Amniotic stem cell (primary cell): ENCODE results near the gene TBC1D2.
"Not testable (repeated sequence)": the region's sequence is repeated elsewhere in the genome, so short reads cannot be mapped to it uniquely, and the experiment has no call there.

Experiments used
- DNase-seq: peaks from one replicate; lab custom pipeline; 2025; lab: John Stamatoyannopoulos, UW

The TBC1D2 gene

GRCh38 chr9:98255578-98256296, at the start of gene TBC1D2:
Gene TBC1D2 (minus strand): TSS chr9:98255649. CDS start chr9:98255541, 108 bp downstream.
- DNase-seq, result peak; percentile 62

DNA sequence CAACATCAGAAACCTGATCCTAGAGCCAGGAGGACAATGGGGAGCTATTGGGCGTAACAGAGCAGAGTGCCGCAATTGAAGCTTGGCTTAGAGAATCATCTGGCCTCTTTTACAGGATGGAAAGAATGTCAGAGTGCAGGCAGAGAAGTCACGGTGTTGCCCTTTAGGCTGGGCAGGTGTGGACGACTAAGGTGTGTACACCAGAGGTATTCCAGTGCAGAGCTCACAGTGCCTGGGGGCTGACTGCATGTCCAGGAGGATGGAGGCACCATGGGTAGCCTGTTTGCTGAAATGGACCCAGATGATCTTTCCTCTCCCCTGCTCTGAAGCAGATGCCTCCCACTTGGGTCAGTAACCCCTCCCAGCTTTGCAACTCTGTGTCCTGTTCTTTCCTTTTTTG, 48.9 kb upstream of the TBC1D2 start:
- DNase-seq, result no peak

DNA sequence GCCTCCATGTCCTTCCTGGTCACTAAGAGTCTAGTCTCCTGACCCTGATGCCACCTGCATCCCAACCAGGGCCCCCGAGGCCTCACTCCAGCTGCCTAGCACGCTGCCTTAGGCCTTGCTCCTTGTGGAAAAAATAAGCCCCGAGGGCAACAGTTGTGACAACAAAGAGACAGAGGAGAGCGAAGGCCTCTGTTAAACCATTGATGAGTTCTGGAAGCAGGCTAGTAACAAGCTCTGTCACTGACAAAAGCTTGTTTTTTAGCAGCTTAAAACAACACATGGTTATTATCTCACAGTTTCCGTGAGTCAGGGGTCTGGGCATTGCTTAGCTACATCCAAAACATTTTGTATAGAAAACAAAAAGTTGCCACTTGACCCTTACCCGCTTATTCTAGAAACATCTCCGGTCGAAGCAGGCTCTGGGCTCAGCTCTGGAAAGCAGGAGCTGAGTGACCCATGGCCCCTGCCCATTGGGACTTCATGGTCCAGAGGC, 48.2 kb upstream of the TBC1D2 start:
- no peak for DNase-seq

DNA sequence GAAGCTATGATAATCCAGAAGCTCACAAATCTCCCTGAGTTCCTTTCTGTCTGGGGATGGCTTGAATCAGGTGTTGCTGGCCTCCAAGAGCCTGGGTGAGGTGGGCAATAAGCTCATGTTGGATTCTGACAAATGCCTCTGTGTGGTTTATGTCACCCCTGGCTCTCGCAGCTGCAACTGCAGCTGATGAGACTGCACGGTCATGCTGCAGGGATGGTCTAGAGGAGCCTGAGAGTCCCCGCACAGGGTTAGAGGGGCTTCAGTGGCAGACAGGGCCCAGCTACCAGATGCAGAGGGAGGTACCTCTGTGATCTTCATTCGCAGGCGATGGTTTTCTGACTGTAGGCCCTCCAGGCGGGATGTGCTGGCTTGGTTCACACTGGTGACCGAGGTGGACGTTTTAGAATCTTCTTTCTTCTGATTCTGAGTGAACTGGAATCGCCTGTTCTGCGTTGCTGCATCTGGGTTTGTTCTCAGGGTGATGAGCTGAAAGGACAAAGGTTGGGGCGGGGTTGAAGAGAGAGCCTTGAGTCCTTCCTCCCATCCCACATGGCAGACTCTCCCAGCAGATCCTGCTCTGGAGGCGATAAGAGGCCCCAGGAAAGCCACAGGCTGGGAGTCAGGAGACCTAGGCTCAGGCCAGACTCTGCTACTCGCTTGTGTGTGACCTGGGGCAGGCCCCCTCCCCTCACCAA, 47.6 kb upstream of the TBC1D2 start:
- DNase-seq, result no peak

GRCh38 chr9:98302150-98302549, 46.7 kb upstream of the TBC1D2 start:
- DNase-seq, result no peak

GRCh38 chr9:98300611-98301010, 45.2 kb upstream of the TBC1D2 start:
- DNase-seq, result no peak

- no peak for DNase-seq
Observed at GRCh38 chr9:98298476-98298875, 43.0 kb upstream of the TBC1D2 start.

GRCh38 chr9:98295824-98296223, 40.4 kb upstream of the TBC1D2 start:
- DNase-seq, result no peak

DNA sequence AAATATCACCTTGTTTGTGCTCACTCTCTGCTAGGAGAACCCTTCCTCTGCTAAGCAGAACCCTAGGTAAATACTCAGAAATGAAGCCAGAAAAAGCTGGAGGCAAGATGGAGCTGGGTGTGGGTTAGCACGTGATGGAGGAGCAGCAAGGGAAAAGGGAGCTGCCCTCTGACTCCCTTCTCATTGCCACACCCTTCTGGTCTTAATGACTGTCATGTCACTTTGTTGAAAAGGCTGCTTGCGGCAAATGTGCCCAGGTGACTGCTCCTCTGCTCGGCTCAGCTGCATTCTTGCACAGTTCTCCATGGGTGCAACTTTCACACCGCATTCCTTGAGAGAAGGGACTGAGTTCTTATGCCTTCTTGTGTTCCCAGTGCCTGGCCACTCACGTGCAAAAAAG, 36.4 kb upstream of the TBC1D2 start:
- no peak for DNase-seq

DNA sequence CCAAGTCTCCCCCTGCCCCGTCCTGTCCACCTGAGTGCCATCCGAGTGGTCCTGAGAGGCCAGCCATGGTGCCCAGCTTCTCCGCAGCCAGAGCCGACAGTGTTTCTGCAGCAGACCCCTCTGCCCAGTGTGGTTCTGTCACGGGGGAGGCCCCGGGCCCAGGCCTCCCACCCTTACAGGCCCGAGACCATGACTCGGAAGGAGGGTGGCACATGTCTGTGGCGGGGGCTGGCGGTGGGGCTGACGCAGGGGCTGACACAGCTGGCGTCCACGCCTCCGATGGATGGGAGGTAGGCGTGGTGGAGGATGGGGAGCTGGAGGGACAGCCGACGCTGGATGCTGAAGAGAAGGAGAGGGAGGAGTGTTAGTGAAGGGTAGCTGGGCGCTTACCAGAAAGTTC, 35.0 kb upstream of the TBC1D2 start:
- no peak for DNase-seq

DNA sequence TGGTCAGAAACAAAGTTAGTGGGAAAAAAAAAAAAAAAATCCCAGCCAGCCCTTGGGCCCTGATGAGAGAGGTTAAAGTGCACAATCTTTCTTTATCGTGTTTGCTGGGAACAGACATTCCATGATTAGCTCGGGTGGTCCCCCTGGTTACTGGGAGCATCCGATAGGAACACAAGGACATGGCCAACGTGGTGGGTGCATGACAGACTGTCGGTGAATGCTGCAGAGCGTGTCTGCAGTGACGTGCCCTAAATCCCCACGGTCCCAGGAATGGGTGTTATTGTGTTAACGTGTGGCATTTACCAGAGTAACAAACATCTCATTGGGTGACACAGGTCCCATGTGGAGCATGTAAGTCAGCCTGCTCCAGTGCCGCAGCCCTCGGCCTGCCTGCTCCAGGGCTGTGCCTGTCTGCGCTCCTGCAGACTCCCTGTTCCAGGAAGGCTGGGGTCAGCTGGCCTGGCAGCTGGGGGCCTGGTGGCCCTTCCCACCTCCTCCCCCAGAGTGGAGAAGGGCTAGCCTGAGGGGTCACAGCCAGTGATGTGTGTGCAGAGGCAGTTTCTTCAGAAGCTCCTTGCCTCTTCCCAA, 34.3 kb upstream of the TBC1D2 start:
- DNase-seq, result no peak

- DNase-seq, result no peak
Observed at GRCh38 chr9:98288881-98289280, 33.4 kb upstream of the TBC1D2 start.

DNA sequence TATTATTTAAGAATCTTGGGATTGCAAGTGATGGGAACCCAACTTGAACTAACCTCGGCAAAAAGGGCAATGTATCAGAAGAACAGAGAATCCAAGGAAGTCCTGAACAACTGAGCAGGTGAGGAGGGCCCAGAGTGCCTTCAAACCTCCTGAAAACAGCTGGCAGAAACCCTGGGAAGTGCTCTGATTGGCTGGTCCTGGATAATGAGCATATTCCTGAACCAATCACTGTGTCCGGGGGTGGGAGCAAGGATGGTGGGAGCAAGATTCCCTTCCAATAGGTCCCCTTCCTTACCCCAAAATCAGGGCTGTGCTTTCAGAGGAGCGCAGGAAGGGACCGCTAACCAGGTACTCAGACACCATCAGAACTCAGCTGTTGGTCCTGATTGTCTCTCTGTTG, 31.9 kb upstream of the TBC1D2 start:
- no peak for DNase-seq

GRCh38 chr9:98285446-98285845, 30.0 kb upstream of the TBC1D2 start:
- DNase-seq, result no peak

DNA sequence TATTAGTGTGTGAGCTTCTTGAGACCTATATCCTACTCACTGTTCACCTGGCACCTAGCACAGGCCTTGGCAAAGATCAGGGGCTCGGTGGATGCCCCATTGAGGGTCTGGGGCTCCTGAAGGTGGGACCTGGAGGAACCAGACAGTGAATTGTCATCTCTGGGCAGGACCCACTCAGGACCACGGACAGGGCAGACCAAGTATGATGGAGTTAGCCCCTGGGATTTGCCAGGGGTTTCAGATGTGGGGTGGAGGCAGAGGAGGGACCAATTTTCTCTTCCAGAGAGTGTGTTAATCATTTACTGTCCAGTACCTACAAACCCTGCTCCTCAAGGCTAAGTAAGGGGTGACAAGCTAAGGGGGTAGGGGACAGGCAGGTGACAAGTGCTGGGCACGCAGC, 29.3 kb upstream of the TBC1D2 start:
- no peak for DNase-seq

DNA sequence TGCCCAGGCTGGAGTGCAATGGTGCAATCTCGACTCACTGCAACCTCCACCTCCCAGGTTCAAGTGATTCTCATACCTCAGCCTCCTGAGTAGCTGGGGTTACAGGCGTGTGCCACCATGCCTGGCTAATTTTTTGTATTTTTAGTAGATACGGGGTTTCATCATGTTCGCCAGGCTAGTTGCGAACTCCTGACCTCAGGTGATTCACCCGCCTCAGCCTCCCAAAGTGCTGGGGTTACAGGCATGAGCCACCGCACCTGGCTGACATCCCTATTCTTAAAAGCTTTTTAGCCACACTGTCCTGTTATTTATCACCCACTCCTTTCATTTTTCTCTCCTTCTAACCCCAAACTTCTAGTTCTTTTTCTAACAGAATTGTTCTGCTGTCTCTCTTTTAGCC, 27.7 kb upstream of the TBC1D2 start:
- not testable (repeated sequence) for DNase-seq

GRCh38 chr9:98281281-98281680, 25.8 kb upstream of the TBC1D2 start:
- DNase-seq, result no peak

DNA sequence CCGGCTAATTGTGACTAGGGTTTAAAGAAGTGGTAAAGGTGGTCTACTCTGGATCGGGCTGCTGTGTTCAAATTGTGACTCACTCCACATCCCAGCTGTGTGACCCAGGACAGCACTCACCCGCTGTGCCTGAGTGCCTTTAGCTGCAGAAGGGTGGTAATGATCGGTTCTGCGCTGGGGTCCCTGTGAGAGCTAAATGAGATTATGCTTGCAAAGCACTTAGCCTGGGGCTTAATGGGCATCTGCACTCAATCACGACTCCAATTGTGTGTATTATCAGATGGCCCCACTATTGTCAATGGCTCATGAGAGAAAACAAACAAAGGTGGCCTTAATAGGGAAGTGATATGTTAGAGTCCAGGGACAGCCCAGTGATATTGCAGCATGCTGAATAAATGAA, 25.1 kb upstream of the TBC1D2 start:
- no peak for DNase-seq

- DNase-seq, result no peak
Observed at GRCh38 chr9:98280162-98280561, 24.7 kb upstream of the TBC1D2 start.

GRCh38 chr9:98276907-98277469, 21.5 kb upstream of the TBC1D2 start:
- DNase-seq, result no peak

- DNase-seq, result no peak
Observed at GRCh38 chr9:98275159-98275558, 19.7 kb upstream of the TBC1D2 start.

DNA sequence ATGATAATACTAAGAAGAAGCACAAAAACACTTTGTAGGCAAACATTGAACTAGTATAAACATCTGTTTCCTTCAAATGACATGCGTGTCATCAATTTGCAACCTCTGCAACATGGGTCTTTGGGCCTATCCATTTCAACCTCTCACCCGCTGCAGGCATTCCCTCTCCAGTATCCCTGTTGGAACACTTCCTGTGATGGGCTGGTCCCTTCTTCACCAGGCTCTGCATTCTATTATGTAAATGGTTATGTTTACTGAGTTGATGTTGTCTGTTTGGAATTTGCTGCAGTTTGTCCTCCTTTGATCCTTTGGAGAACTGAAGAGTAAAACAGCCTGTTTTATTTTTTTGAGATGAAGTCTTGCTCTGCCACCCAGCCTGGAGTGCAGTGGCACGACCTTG, 16.6 kb upstream of the TBC1D2 start:
- no peak for DNase-seq

DNA sequence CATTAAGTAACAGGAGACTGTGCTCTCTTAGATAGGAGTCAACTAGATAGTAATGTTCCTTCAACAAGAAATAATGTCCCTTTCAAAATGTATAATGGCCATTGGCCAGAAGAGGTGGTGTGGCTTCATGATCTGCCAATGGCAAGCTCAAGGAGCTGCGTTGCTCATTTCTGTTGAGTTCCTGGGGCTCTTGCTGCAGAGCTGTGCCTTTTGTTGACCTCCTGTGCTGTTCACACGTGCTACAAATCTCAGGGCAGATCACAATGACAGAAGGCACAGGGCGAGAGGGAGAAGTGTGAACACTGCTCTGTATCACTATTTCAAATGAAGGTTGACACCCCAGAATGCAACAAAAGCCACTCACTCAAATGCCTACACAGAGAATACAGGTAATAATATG, 16.0 kb upstream of the TBC1D2 start:
- DNase-seq, result no peak
